BJ (cell line): Measurements from ENCODE around the gene E2F1. TPM values are rescaled to one million over a fixed set of nuclear protein-coding genes. Genes with fewer than 3 reads are reported as not detected.

ENCODE experiments used
- CTCF ChIA-PET: fragments of 350-600 bp; formaldehyde crosslinking; extraction: SDS; loops from one replicate; lab custom pipeline; 2021; ENCODE audit warnings: antibody characterized with exemption, inconsistent platforms; lab: Yijun Ruan, JAX
- POLR2A ChIA-PET: fragments of 300-600 bp; sonication (Branson Sonifier 250); formaldehyde crosslinking; extraction: SDS; loops from one replicate; lab custom pipeline; 2021; ENCODE audit warnings: antibody characterized with exemption; lab: Charles Lee
- DNase-seq: peaks from one replicate; pipeline ENCODE4 v3.0.0-alpha.2; 2011; ENCODE audit warnings: low read depth
- H3K27me3 ChIP-seq: 2 replicates; pipeline ENCODE4 v1.6.0; 2011; ENCODE audit warnings: low read length; ENCODE audit not compliant: control insufficient read depth, insufficient read depth
- H3K36me3 ChIP-seq: 2 replicates; pipeline ENCODE4 v1.5.1; 2011; ENCODE audit warnings: low read length; ENCODE audit not compliant: control insufficient read depth, insufficient read depth
- H3K4me3 ChIP-seq: 2 replicates; pipeline ENCODE4 v1.5.1; 2011; ENCODE audit warnings: low read depth, mild to moderate bottlenecking, control low read depth, low read length
- polyA minus RNA-seq: library from RNA; depleted of rRNA, polyadenylated mRNA; stranded (reverse); fragments of >200 nt; gene quantifications from 2 replicates; pipeline ENCODE4 v1.2.3, GENCODE V29; 2011; rRNA and poly(A)+ RNA removed
- polyA plus RNA-seq: library from polyadenylated mRNA; depleted of rRNA; stranded (reverse); fragments of >200 nt; gene quantifications from 2 replicates; pipeline ENCODE4 v1.2.3, GENCODE V29; 2011; rRNA removed
- TF ChIP-seq, protein P1 (sequence below): IDR thresholded peaks from 2 replicates; pipeline ENCODE4 v1.5.1; 2011; ENCODE audit warnings: low read depth, mild to moderate bottlenecking, control low read depth, inconsistent platforms, low read length, moderate library complexity; ENCODE audit not compliant: insufficient read depth

Gene E2F1
- polyA plus RNA-seq (5.1 and 7.5 TPM in 2 replicates), polyA minus RNA-seq (6.1 and 6.3 TPM in 2 replicates)

- Histone ChIP-seq H3K36me3 (no peaks in the 10 kb centered on the region), H3K27me3 (no peaks in the 10 kb centered on the region), H3K4me3 (peak within 1 kb of the TSS; percentile 35)
- TF ChIP-seq, protein P1, sequence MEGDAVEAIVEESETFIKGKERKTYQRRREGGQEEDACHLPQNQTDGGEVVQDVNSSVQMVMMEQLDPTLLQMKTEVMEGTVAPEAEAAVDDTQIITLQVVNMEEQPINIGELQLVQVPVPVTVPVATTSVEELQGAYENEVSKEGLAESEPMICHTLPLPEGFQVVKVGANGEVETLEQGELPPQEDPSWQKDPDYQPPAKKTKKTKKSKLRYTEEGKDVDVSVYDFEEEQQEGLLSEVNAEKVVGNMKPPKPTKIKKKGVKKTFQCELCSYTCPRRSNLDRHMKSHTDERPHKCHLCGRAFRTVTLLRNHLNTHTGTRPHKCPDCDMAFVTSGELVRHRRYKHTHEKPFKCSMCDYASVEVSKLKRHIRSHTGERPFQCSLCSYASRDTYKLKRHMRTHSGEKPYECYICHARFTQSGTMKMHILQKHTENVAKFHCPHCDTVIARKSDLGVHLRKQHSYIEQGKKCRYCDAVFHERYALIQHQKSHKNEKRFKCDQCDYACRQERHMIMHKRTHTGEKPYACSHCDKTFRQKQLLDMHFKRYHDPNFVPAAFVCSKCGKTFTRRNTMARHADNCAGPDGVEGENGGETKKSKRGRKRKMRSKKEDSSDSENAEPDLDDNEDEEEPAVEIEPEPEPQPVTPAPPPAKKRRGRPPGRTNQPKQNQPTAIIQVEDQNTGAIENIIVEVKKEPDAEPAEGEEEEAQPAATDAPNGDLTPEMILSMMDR, result peak; percentile 40
- ChIA-PET POLR2A (no interaction called here), CTCF (interaction anchor here (0.5 kb wide), 1 partner anchor 122 kb away, joined by 3 read pairs; no protein-coding TSS in a partner anchor)
- DNase-seq, result peak; percentile 52
Observed at GRCh38 chr20:33686100-33686983, at the start of gene E2F1. E2F1 (minus strand) TSS chr20:33686385; CDS start chr20:33686264, 121 bp downstream.

- Histone ChIP-seq H3K27me3 (no peaks in the 10 kb centered on the region), H3K4me3 (no peak overlapping the region), H3K36me3 (no peaks in the 10 kb centered on the region; the same call in 1 of the 2 replicates)
- peak; percentile 61 for DNase-seq
- POLR2A ChIA-PET, result interaction anchor here (0.6 kb wide), 1 partner anchor 50 kb away, joined by 3 read pairs; no protein-coding TSS in a partner anchor
- TF ChIP-seq, protein P1, result no peak
- CTCF ChIA-PET, result interaction anchor here (1.0 to 1.3 kb wide), 2 partner anchors 8 to 66 kb away, joined by 3 read pairs; no protein-coding TSS in a partner anchor
Observed at GRCh38 chr20:33733654-33734576, 47.7 kb upstream of the E2F1 start.

GRCh38 chr20:33732166-33732970 lies 46.2 kb upstream of the E2F1 start:
- TF ChIP-seq, protein P1, result no peak
- ChIA-PET CTCF (interaction anchor here (0.5 to 1.4 kb wide), 7 partner anchors 12 to 345 kb away, joined by 3 to 4 read pairs (median 3); partner anchors contain the start of gene PXMP4), POLR2A (interaction anchor here (0.6 kb wide), 3 partner anchors 11 to 299 kb away, joined by 3 to 15 read pairs (median 11); no protein-coding TSS in a partner anchor)
- Histone ChIP-seq H3K27me3 (no peaks in the 10 kb centered on the region), H3K4me3 (peak overlapping the region; percentile 51), H3K36me3 (no peaks in the 10 kb centered on the region; the same call in 1 of the 2 replicates)
- no peak for DNase-seq

GRCh38 chr20:33731693-33732165 lies 45.5 kb upstream of the E2F1 start, which contains the start of gene ZNF341:
ZNF341 (plus strand) TSS chr20:33731996; CDS start chr20:33732022, 26 bp downstream.
- peak within 1 kb of the TSS; percentile 55 for H3K4me3 ChIP-seq
- CTCF ChIA-PET, result interaction anchor here (0.6 to 1.4 kb wide), 7 partner anchors 8 to 937 kb away, joined by 3 to 4 read pairs (median 3); partner anchors contain the start of gene PXMP4
- TF ChIP-seq, protein P1, result peak; percentile 77

More at GRCh38 chr20:33731693-33732165, 45.5 kb upstream of the E2F1 start, which contains the start of gene ZNF341:
- no peaks in the 10 kb centered on the region; the same call in 1 of the 2 replicates for H3K36me3 ChIP-seq
- POLR2A ChIA-PET, result interaction anchor here (0.6 kb wide), 1 partner anchor 15 kb away, joined by 3 read pairs; no protein-coding TSS in a partner anchor
- DNase-seq, result peak; percentile 9
- H3K27me3 ChIP-seq, result no peaks in the 10 kb centered on the region
